Ishikawa (cell line): Measurements from ENCODE around the gene DALRD3.

Source experiments
- EGR1 ChIP-seq: IDR thresholded peaks from 2 replicates; pipeline ENCODE4 v1.6.1; 2012
- EP300 ChIP-seq: IDR thresholded peaks from 2 replicates; pipeline ENCODE4 v1.6.1; 2012; ENCODE audit warnings: borderline replicate concordance
- FOXM1 ChIP-seq: IDR thresholded peaks from 2 replicates; pipeline ENCODE4 v1.6.1; 2012; ENCODE audit warnings: low read depth, borderline replicate concordance
- RAD21 ChIP-seq: IDR thresholded peaks from 2 replicates; pipeline ENCODE4 v1.6.1; 2012; ENCODE audit warnings: low read depth
- TAF1 ChIP-seq: IDR thresholded peaks from 2 replicates; pipeline ENCODE4 v1.6.1; 2012; ENCODE audit warnings: low read depth, mild to moderate bottlenecking
- TCF12 ChIP-seq: IDR thresholded peaks from 2 replicates; pipeline ENCODE4 v1.6.1; 2012; ENCODE audit warnings: low read depth
- TEAD4 ChIP-seq: IDR thresholded peaks from 2 replicates; pipeline ENCODE4 v1.6.1; 2012
- ZBTB7A ChIP-seq: IDR thresholded peaks from 2 replicates; pipeline ENCODE4 v1.6.1; 2012; ENCODE audit warnings: low read depth
- TF ChIP-seq, protein P1 (sequence below): IDR thresholded peaks from 2 replicates; pipeline ENCODE4 v1.6.1; 2012

DNA sequence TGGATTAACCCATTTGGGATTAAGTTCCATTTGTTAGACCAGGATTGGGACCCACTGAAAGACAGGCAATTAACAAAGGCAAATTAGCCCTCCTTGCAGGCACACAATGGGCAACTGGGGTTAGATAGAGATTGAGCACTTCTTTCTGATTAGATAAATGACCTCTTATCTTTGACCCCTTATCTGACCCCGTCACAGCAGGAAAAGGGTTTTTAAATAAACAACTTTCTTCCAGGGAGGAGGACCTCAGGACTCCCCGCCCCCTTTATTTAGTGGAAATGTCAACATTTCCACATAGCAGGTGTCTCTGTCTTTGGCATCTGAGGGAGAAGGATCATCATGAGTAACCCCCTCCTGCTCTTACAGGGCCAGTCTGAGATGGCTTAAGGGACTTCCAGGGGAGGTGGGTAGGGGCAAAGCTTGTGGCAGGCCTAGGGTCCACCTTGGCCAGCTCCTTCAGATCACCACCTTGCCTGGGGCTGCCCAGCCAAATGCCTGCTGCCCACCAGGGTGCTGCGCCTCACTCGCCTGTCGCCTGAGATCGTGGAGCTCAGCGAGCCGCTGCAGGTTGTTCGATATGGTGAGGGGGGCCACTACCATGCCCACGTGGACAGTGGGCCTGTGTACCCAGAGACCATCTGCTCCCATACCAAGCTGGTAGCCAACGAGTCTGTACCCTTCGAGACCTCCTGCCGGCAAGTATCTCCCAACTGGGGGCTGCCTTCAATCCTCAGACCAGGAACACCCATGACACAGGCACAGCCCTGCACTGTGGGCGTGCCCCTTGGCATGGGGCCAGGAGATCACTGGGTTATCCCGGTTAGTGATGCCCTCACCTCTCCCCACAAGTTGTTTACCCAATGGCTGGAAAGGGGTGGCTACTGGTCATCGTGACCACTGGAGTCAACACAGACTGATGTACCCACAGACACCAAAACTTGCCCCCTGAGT, 13.8 kb downstream of the DALRD3 start:
- TF ChIP-seq EP300: no peak
- no peak for TF ChIP-seq TAF1
- no peak for TF ChIP-seq RAD21
- TF ChIP-seq FOXM1: no peak
- no peak for TF ChIP-seq EGR1
- TF ChIP-seq, protein P1, sequence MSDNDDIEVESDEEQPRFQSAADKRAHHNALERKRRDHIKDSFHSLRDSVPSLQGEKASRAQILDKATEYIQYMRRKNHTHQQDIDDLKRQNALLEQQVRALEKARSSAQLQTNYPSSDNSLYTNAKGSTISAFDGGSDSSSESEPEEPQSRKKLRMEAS: no peak
- TF ChIP-seq ZBTB7A: no peak
- TF ChIP-seq TCF12: no peak
- TF ChIP-seq TEAD4: no peak
